T-cell (primary cell): ENCODE results near the gene SLC22A5. TPM values are rescaled to one million over a fixed set of nuclear protein-coding genes. Genes with fewer than 3 reads are reported as not detected.

Source experiments
- ATAC-seq, 4 experiments: fragments of 200-7000 bp in 3 of 4; fragments of 150-1000 bp in 1 of 4; cut with Tn5 transposase; replicated peaks in 1 of 4; 1 replicate in 3 of 4; 2 replicates in 1 of 4; pipeline ENCODE4 v1.10.0; 2021; ENCODE audit warnings: moderate library complexity in 3 of 4, mild to moderate bottlenecking in 2 of 4, moderate number of reproducible peaks in 1 of 4
- CTCF ChIA-PET, 2 donors: fragments of 300-600 bp; sonication (Branson Sonifier 250); formaldehyde crosslinking; loops; one replicate each; lab custom pipeline; 2022; ENCODE audit warnings: antibody characterized with exemption in 2 of 2; lab: Charles Lee
- POLR2A ChIA-PET, 2 donors: fragments of 300-600 bp; sonication (Branson Sonifier 250); formaldehyde crosslinking; loops; one replicate each; lab custom pipeline; 2022; ENCODE audit warnings: antibody characterized with exemption in 2 of 2; lab: Charles Lee
- DNase-seq, 35 experiments: peaks; one replicate each; pipeline versions ENCODE4 v3.0.0 to v3.0.0-alpha.2; 2013 to 2023
- H3K27ac ChIP-seq: one replicate; pipeline ENCODE4 v1.5.1; 2013; ENCODE audit warnings: low read length
- H3K27me3 ChIP-seq, 2 experiments: replicated peaks in 1 of 2; 1 replicate in 1 of 2; 2 replicates in 1 of 2; pipeline versions ENCODE4 v1.6.1 to v1.7.0; 2013; ENCODE audit warnings: low read length in 1 of 2, mixed read lengths in 1 of 2; ENCODE audit not compliant: control insufficient read depth in 2 of 2, insufficient read depth in 2 of 2; ENCODE audit errors: extremely low read depth in 1 of 2
- H3K36me3 ChIP-seq, 2 donors: 1 replicate in 1 of 2; 2 replicates in 1 of 2; pipeline versions ENCODE4 v1.6.1 to v1.7.0; 2013; ENCODE audit warnings: low read length in 1 of 2; ENCODE audit not compliant: control insufficient read depth in 2 of 2, insufficient read depth in 1 of 2; ENCODE audit errors: extremely low read depth in 1 of 2
- H3K4me1 ChIP-seq, 2 experiments: 1 replicate in 1 of 2; 2 replicates in 1 of 2; pipeline versions ENCODE4 v1.6.1 to v1.7.0; 2013; ENCODE audit warnings: low read length in 2 of 2, mixed read lengths in 1 of 2; ENCODE audit not compliant: insufficient read depth in 2 of 2, control insufficient read depth in 1 of 2; ENCODE audit errors: extremely low read depth in 1 of 2
- H3K4me3 ChIP-seq, 2 donors: 1 replicate in 1 of 2; 2 replicates in 1 of 2; pipeline versions ENCODE4 v1.5.1 to v1.7.0; 2013; ENCODE audit warnings: mild to moderate bottlenecking in 2 of 2, low read length in 1 of 2, moderate library complexity in 1 of 2; ENCODE audit not compliant: control insufficient read depth in 1 of 2; ENCODE audit errors: extremely low read depth in 1 of 2
- H3K9me3 ChIP-seq: 2 replicates; pipeline ENCODE4 v1.7.0; 2013
- H3K27ac Mint-ChIP-seq, 2 donors: one replicate each; pipeline ENCODE4 v1.8.0; 2020 to 2021; ENCODE audit warnings: mild to moderate bottlenecking in 2 of 2, mixed read lengths in 2 of 2
- H3K27me3 Mint-ChIP-seq, 2 donors: one replicate each; pipeline ENCODE4 v1.8.0; 2021 to 2022; ENCODE audit warnings: mixed read lengths in 2 of 2
- H3K36me3 Mint-ChIP-seq: one replicate; pipeline ENCODE4 v1.8.0; 2021; ENCODE audit warnings: mixed read lengths
- H3K4me1 Mint-ChIP-seq, 3 donors: one replicate each; pipeline ENCODE4 v1.8.0; 2020 to 2022; ENCODE audit warnings: mixed read lengths in 3 of 3, mild to moderate bottlenecking in 1 of 3
- H3K4me3 Mint-ChIP-seq, 3 donors: one replicate each; pipeline ENCODE4 v1.8.0; 2020 to 2022; ENCODE audit warnings: mild to moderate bottlenecking in 3 of 3, mixed read lengths in 3 of 3, moderate library complexity in 3 of 3
- H3K9me3 Mint-ChIP-seq, 3 donors: one replicate each; pipeline ENCODE4 v1.8.0; 2020 to 2022; ENCODE audit warnings: mixed read lengths in 3 of 3
- WGBS: methylation state at CpG from one replicate; pipeline ENCODE4 v1.1.5; 2013; ENCODE audit warnings: missing lambda C conversion rate; ENCODE audit not compliant: insufficient coverage; 5-methylcytosine and 5-hydroxymethylcytosine counted together
- total RNA-seq, 35 experiments: library from RNA in 6 of 35; stranded (reverse) in 6 of 35; fragments of 120-200 nt in 1 of 35; gene quantifications; one replicate each; pipeline versions ENCODE4 v1.2.1 to v1.2.4 and lab custom pipeline; 2013 to 2026

Gene SLC22A5
- total RNA-seq, 5 donors from 2014 or later (not counting 1 experiment from before 2014, with no cell fraction given), result 4.8 to 14.0 (median 7.6) TPM

DNA sequence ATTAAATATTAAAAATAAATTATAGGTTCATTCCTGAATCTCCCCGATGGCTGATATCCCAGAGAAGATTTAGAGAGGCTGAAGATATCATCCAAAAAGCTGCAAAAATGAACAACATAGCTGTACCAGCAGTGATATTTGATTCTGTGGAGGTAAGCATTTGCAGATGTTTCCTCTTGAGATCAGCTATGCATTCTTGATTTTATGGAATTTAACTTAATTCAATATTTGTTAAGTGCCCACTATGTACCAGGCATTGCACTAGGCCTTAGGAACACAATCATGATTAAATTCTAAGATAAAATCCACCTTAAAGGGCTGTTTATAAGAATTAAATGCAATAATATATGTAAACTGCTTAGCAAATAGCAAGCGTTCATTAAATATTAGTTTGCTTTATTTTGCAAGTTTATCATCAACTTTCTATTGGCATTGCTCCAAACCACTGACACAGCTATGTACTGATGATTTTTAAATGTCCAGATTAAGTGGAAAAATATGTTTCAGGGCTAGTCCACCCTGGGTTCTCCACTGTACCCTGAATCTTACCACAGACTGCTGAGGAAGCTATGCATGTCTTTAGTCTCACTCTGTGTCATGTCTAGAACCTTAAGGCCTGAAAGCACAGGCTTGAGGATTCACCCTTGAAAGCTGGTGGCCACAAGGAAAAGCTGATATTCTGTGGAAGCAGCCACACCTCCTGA, 42.1 kb upstream of the SLC22A5 start:
- no CpG with 5 or more reads among the region's 2 CpGs for WGBS
- Mint-ChIP-seq H3K4me3 (no peak overlapping the region), H3K36me3 (peaks cover 15% of the 10 kb centered on the region), H3K27ac (no peak overlapping the region), H3K9me3 (no peaks in the 10 kb centered on the region), H3K27me3 (no peaks in the 10 kb centered on the region), H3K4me1 (no peaks in the 10 kb centered on the region)
- Histone ChIP-seq H3K27me3 (no peaks in the 10 kb centered on the region), H3K4me1 (no peaks in the 10 kb centered on the region), H3K27ac (no peak overlapping the region), H3K9me3 (no peaks in the 10 kb centered on the region), H3K36me3 (no peaks in the 10 kb centered on the region), H3K4me3 (no peak overlapping the region)
- ChIA-PET CTCF (no interaction called here), POLR2A (no interaction called here)
- DNase-seq (no peak), ATAC-seq (no peak)

- Mint-ChIP-seq H3K36me3 (peaks cover 16% of the 10 kb centered on the region), H3K4me1 (peaks cover 0 to 6% (median 6%) of the 10 kb centered on the region in 3 donors), H3K4me3 (no peak overlapping the region), H3K27ac (peak overlapping the region in 1 of 2 donors; percentile 30), H3K9me3 (no peaks in the 10 kb centered on the region), H3K27me3 (no peaks in the 10 kb centered on the region)
- WGBS, result no CpG with 5 or more reads among the region's 3 CpGs
- H3K4me3 ChIP-seq, result no peak overlapping the region
- H3K27me3 ChIP-seq, result no peaks in the 10 kb centered on the region
- no peak overlapping the region for H3K27ac ChIP-seq
- ChIA-PET POLR2A (interaction anchor here in 1 of 2 donors (0.6 kb wide), 1 partner anchor 142 kb away, joined by 4 read pairs; no protein-coding TSS in a partner anchor), CTCF (interaction anchor here in 1 of 2 donors (0.8 kb wide), 1 partner anchor 166 kb away, joined by 3 read pairs; no protein-coding TSS in a partner anchor)
- no peaks in the 10 kb centered on the region for H3K4me1 ChIP-seq
- DNase-seq, result peak in 1 of 35 experiments; percentile 4
- ATAC-seq, result peak; percentile 51 to 77 (median 62)
- H3K9me3 ChIP-seq, result no peaks in the 10 kb centered on the region
- H3K36me3 ChIP-seq, result no peaks in the 10 kb centered on the region
These were observed 34.7 kb upstream of the SLC22A5 start for GRCh38 chr5:132334812-132335211.

GRCh38 chr5:132335402-132335801, 34.1 kb upstream of the SLC22A5 start:
- H3K4me1 ChIP-seq, result no peaks in the 10 kb centered on the region
- no peak for DNase-seq
- ChIA-PET POLR2A (interaction anchor here in 1 of 2 donors (0.6 kb wide), 1 partner anchor 143 kb away, joined by 4 read pairs; no protein-coding TSS in a partner anchor), CTCF (no interaction called here)
- Mint-ChIP-seq H3K9me3 (no peaks in the 10 kb centered on the region), H3K27ac (no peak overlapping the region), H3K36me3 (peaks cover 13% of the 10 kb centered on the region), H3K27me3 (no peaks in the 10 kb centered on the region), H3K4me1 (peaks cover 0 to 6% (median 6%) of the 10 kb centered on the region in 3 donors), H3K4me3 (no peak overlapping the region)
- no peak overlapping the region for H3K27ac ChIP-seq
- no peaks in the 10 kb centered on the region for H3K27me3 ChIP-seq
- H3K4me3 ChIP-seq, result no peak overlapping the region
- no peaks in the 10 kb centered on the region for H3K36me3 ChIP-seq
- no peaks in the 10 kb centered on the region for H3K9me3 ChIP-seq
- ATAC-seq, result no peak

GRCh38 chr5:132339502-132339901, 30.0 kb upstream of the SLC22A5 start:
- Mint-ChIP-seq H3K4me1 (peaks cover 0 to 6% (median 6%) of the 10 kb centered on the region in 3 donors), H3K27ac (no peak overlapping the region), H3K4me3 (no peak overlapping the region), H3K36me3 (peaks cover 10% of the 10 kb centered on the region), H3K27me3 (no peaks in the 10 kb centered on the region), H3K9me3 (no peaks in the 10 kb centered on the region)
- Histone ChIP-seq H3K9me3 (no peaks in the 10 kb centered on the region), H3K27ac (no peak overlapping the region), H3K4me3 (no peak overlapping the region), H3K27me3 (no peaks in the 10 kb centered on the region), H3K36me3 (no peaks in the 10 kb centered on the region), H3K4me1 (no peaks in the 10 kb centered on the region)
- ATAC-seq (no peak), DNase-seq (no peak)
- ChIA-PET CTCF (no interaction called here), POLR2A (no interaction called here)

DNA sequence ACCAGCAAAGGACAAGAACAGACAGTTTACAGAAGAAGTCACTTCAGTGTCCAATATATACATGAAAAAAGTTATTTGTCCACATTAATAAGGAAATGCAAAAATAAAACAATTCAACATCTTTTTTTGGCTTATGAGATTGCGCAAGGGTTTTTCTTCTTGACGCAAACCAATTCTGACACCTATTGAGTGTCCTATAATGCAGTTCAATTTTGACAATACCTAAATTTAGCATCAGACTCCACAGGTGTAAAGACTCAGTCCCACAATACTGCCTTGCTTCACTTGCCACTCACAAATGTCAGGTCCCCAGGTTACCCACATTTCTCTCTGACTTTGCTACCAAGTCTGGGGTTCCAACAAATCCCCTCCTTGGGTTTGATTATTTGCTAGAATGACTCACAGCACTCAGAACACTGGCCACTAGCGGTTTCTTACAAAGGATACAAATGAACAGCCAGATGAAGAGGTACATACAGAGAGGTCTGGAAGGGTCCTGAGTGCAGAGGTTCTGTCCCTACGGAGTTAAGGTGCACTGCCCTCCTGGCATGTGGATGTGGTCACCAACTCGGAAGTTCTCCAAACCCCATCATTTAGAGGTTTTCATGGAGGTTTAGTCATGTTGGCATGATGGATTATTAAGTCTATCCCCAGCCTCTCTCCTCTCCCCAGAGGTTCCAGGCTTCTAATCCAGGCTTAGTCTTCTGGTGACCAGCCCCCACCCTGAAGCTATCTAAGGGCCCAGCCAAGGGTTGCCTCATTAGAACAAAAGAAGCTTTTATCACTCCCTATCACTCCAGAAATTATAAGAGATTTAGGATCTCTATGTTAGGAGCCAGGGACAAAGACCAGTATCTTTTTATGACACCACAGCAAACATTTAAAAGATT, 27.0 kb upstream of the SLC22A5 start:
- CTCF ChIA-PET, result no interaction called here
- Mint-ChIP-seq H3K4me3 (no peak overlapping the region), H3K27me3 (no peaks in the 10 kb centered on the region), H3K9me3 (no peaks in the 10 kb centered on the region), H3K27ac (no peak overlapping the region), H3K4me1 (no peaks in the 10 kb centered on the region), H3K36me3 (peaks cover 10% of the 10 kb centered on the region)
- Histone ChIP-seq H3K4me1 (no peaks in the 10 kb centered on the region), H3K9me3 (no peaks in the 10 kb centered on the region), H3K27me3 (no peaks in the 10 kb centered on the region), H3K4me3 (no peak overlapping the region), H3K36me3 (no peaks in the 10 kb centered on the region), H3K27ac (no peak overlapping the region)
- DNase-seq, result no peak
- 95% methylated on average over 3 of the region's 5 CpGs for WGBS
- POLR2A ChIA-PET, result no interaction called here
- ATAC-seq, result no peak

DNA sequence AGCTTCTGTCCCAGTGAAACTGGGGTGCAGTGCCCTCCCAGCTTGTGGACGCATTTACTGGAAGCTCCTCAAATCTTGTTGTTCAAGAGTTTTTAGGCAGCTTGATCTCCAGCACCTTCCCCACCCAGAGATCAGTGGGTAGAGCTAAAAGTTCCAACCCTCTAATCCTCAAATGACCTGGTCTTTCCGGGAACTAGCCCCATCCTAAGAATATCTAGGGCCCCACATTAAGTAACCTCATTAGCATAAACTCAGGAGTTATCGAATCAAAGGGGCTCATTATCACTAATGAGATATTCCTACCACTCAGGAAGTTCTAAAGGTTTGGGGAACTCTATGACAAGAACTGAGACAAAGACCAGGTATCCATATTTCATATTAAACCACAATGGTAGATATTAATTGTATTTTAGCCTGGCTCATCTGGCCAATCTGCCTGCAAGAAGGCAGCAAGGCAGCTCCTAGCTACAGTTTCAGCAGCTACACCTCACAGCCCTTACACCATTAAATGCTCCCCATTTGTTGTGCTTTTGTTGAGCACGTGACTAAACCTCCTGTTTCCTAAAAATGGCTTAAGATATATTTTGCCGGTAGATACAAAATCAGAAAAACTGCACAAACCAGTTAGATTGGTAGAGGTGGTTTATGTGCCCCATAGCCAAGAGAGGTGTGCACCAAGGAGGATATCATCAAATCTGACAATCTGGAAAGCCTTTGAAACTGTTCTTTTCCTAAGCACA, 24.6 kb upstream of the SLC22A5 start:
- no peaks in the 10 kb centered on the region for H3K9me3 ChIP-seq
- H3K4me3 Mint-ChIP-seq, result no peak overlapping the region
- no peaks in the 10 kb centered on the region for H3K4me1 Mint-ChIP-seq
- H3K36me3 Mint-ChIP-seq, result peaks cover 22% of the 10 kb centered on the region
- no peaks in the 10 kb centered on the region for H3K27me3 ChIP-seq
- H3K27ac ChIP-seq, result no peak overlapping the region
- POLR2A ChIA-PET, result no interaction called here
- H3K27me3 Mint-ChIP-seq, result no peaks in the 10 kb centered on the region
- no peak overlapping the region for H3K27ac Mint-ChIP-seq
- no peak for ATAC-seq
- no peaks in the 10 kb centered on the region for H3K4me1 ChIP-seq
- no peak for DNase-seq
- H3K9me3 Mint-ChIP-seq, result no peaks in the 10 kb centered on the region
- no peak overlapping the region for H3K4me3 ChIP-seq
- no peaks in the 10 kb centered on the region for H3K36me3 ChIP-seq
- WGBS, result 80% methylated on average over 1 of the region's 5 CpGs
- CTCF ChIA-PET, result no interaction called here
